ENCODE data around the gene FOXP4. TPM values are rescaled to one million over a fixed set of nuclear protein-coding genes. Genes with fewer than 3 reads are reported as not detected.

Gene FOXP4
- total RNA-seq, 1 donor from 2014 or later, result 41.9 TPM

Small RNA genes lying within 50 kb of the gene (microRNA-seq; reads per million reads assigned to microRNA genes)
- not detected for gene MIR4641

Other genes with a start within 250 kb of the FOXP4 start
- gene NCR2, start 210.8 kb upstream of the FOXP4 start, total RNA-seq, result not detected in 2 replicates
- 144 and 167 TPM in 2 replicates for gene MDFI, start 92.1 kb downstream of the FOXP4 start, total RNA-seq
- gene TFEB, start 189.2 kb downstream of the FOXP4 start, total RNA-seq, result 3.9 and 4.7 TPM in 2 replicates
- not detected in 2 replicates for gene PGC, start 201.0 kb downstream of the FOXP4 start, total RNA-seq
- 3.1 and 3.6 TPM in 2 replicates for gene FRS3, start 233.5 kb downstream of the FOXP4 start, total RNA-seq
- gene PRICKLE4, start 234.4 kb downstream of the FOXP4 start, total RNA-seq, result 3.1 and 3.4 TPM in 2 replicates
- gene TOMM6, start 241.3 kb downstream of the FOXP4 start, total RNA-seq, result 147 and 159 TPM in 2 replicates

Data from astrocyte (in vitro differentiated cells and primary cell).